Fibroblast of upper back skin (primary cell): ENCODE results near the gene DCAF15.
A peak's percentile ranks its signal among the peaks of the same experiment; 100 is the strongest.
"Not testable (repeated sequence)": the region's sequence is repeated elsewhere in the genome, so short reads cannot be mapped to it uniquely, and the experiment has no call there.

ENCODE experiments used
- DNase-seq: peaks from one replicate; pipeline ENCODE4 v3.0.0-alpha.2; 2013

The DCAF15 gene

GRCh38 chr19:13952154-13952930 is at the start of gene DCAF15:
DCAF15 (plus strand) TSS chr19:13952509; CDS start chr19:13952513, 4 bp downstream.
- DNase-seq, result peak; percentile 100

GRCh38 chr19:13902993-13903555 is 49.2 kb upstream of the DCAF15 start:
- no peak for DNase-seq

GRCh38 chr19:13905634-13906520 is 46.4 kb upstream of the DCAF15 start, which contains the start of the genes BRME1 and CC2D1A:
BRME1 (minus strand) TSS chr19:13906117; CDS start chr19:13904892, 1,225 bp downstream.
CC2D1A (plus strand) TSS chr19:13906201; CDS start chr19:13906442, 241 bp downstream.
- peak; percentile 81 for DNase-seq

GRCh38 chr19:13906521-13906904 is 45.8 kb upstream of the DCAF15 start:
- DNase-seq, result peak; percentile 5

GRCh38 chr19:13906910-13907309 is 45.4 kb upstream of the DCAF15 start:
- DNase-seq, result no peak

- no peak for DNase-seq
Observed at GRCh38 chr19:13908674-13909073, 43.6 kb upstream of the DCAF15 start.

GRCh38 chr19:13909430-13909829 is 42.9 kb upstream of the DCAF15 start:
- no peak for DNase-seq

GRCh38 chr19:13913352-13913751 is 39.0 kb upstream of the DCAF15 start:
- no peak for DNase-seq

GRCh38 chr19:13914777-13915176 is 37.5 kb upstream of the DCAF15 start:
- no peak for DNase-seq

- no peak for DNase-seq
Observed at GRCh38 chr19:13917888-13918406, 34.4 kb upstream of the DCAF15 start.

GRCh38 chr19:13918726-13919411 is 33.4 kb upstream of the DCAF15 start:
- no peak for DNase-seq

- DNase-seq, result no peak
Observed at GRCh38 chr19:13920524-13920923, 31.8 kb upstream of the DCAF15 start.

- DNase-seq, result peak; percentile 30
Observed at GRCh38 chr19:13920940-13921747, 31.2 kb upstream of the DCAF15 start.

GRCh38 chr19:13922118-13922517 is 30.2 kb upstream of the DCAF15 start:
- not testable (repeated sequence) for DNase-seq

- no peak for DNase-seq
Observed at GRCh38 chr19:13923194-13923987, 28.9 kb upstream of the DCAF15 start.

- DNase-seq, result no peak
Observed at GRCh38 chr19:13926010-13926409, 26.3 kb upstream of the DCAF15 start.

- no peak for DNase-seq
Observed at GRCh38 chr19:13926715-13927114, 25.6 kb upstream of the DCAF15 start.

GRCh38 chr19:13929340-13929739 is 23.0 kb upstream of the DCAF15 start:
- DNase-seq, result no peak

- no peak for DNase-seq
Observed at GRCh38 chr19:13929956-13930355, 22.4 kb upstream of the DCAF15 start.

GRCh38 chr19:13930402-13930801 is 21.9 kb upstream of the DCAF15 start:
- DNase-seq, result no peak
